Kidney epithelial cell (primary cell): Measurements from ENCODE around the gene AOAH. TPM values are rescaled to one million over a fixed set of nuclear protein-coding genes. Genes with fewer than 3 reads are reported as not detected.
"Not testable (repeated sequence)": the region's sequence is repeated elsewhere in the genome, so short reads cannot be mapped to it uniquely, and the experiment has no call there.

ENCODE experiments used
- DNase-seq: peaks from one replicate; pipeline ENCODE4 v3.0.0-alpha.2; 2010; ENCODE audit warnings: low read depth
- H3K27me3 ChIP-seq: 2 replicates; pipeline ENCODE4 v1.6.0; 2011; ENCODE audit warnings: low read length; ENCODE audit not compliant: control insufficient read depth, insufficient read depth
- H3K36me3 ChIP-seq: 2 replicates; pipeline ENCODE4 v1.5.1; 2011; ENCODE audit warnings: low read length; ENCODE audit not compliant: control insufficient read depth, insufficient read depth
- H3K4me3 ChIP-seq: 2 replicates; pipeline ENCODE4 v1.5.1; 2011; ENCODE audit warnings: low read depth, mild to moderate bottlenecking, control low read depth, low read length
- CTCF ChIP-seq: IDR thresholded peaks from 2 replicates; pipeline ENCODE4 v1.5.1; 2011; ENCODE audit warnings: mild to moderate bottlenecking, moderate library complexity, low read length, control low read depth, inconsistent platforms; ENCODE audit not compliant: insufficient read depth, poor library complexity, severe bottlenecking
- total RNA-seq: library from RNA; depleted of rRNA; stranded (reverse); fragments of >200 nt; gene quantifications from 2 replicates; pipeline ENCODE4 v1.2.3, GENCODE V29; 2015

AOAH gene
- total RNA-seq, 1 donor from 2014 or later = 4.4 TPM

GRCh38 chr7:36486336-36486735 is 238.0 kb downstream of the AOAH start:
- TF ChIP-seq CTCF = no peak
- H3K27me3 ChIP-seq = no peaks in the 10 kb centered on the region
- no peak overlapping the region for H3K4me3 ChIP-seq
- no peaks in the 10 kb centered on the region for H3K36me3 ChIP-seq
- DNase-seq = no peak

- Histone ChIP-seq H3K4me3 (no peak overlapping the region), H3K36me3 (no peaks in the 10 kb centered on the region), H3K27me3 (no peaks in the 10 kb centered on the region)
- no peak for DNase-seq
- no peak for TF ChIP-seq CTCF
These were observed 240.0 kb downstream of the AOAH start for GRCh38 chr7:36484265-36484664.

GRCh38 chr7:36483853-36484252 is 240.4 kb downstream of the AOAH start:
- H3K4me3 ChIP-seq, DNase-seq, H3K27me3 ChIP-seq, H3K36me3 ChIP-seq: not testable (repeated sequence)

GRCh38 chr7:36478745-36479144 is 245.5 kb downstream of the AOAH start:
- no peak for TF ChIP-seq CTCF
- no peak overlapping the region for H3K4me3 ChIP-seq
- no peak for DNase-seq
- no peaks in the 10 kb centered on the region for H3K36me3 ChIP-seq
- no peaks in the 10 kb centered on the region for H3K27me3 ChIP-seq

GRCh38 chr7:36475381-36475780 is 248.9 kb downstream of the AOAH start:
- TF ChIP-seq CTCF = no peak
- Histone ChIP-seq H3K27me3 (no peaks in the 10 kb centered on the region), H3K36me3 (no peaks in the 10 kb centered on the region), H3K4me3 (no peak overlapping the region)
- no peak for DNase-seq

GRCh38 chr7:36475011-36475342 is 249.3 kb downstream of the AOAH start:
- TF ChIP-seq CTCF = no peak
- no peak for DNase-seq
- H3K27me3 ChIP-seq = no peaks in the 10 kb centered on the region
- no peak overlapping the region for H3K4me3 ChIP-seq
- H3K36me3 ChIP-seq = no peaks in the 10 kb centered on the region
